Esophagus squamous epithelium (tissue), 4 donors: ENCODE results near the gene CST8.

Experiments
- CTCF ChIP-seq, 6 experiments: fragments of 450-650 bp in 4 of 6; fragments of 200-600 bp in 2 of 6; sonication (generic) in 2 of 6; IDR thresholded peaks; one replicate each; pipeline ENCODE4 v1.5.1; 2016 to 2019; ENCODE audit warnings: antibody characterized with exemption in 6 of 6, mild to moderate bottlenecking in 4 of 6, moderate library complexity in 4 of 6
- POLR2A ChIP-seq, 4 donors: fragments of 450-650 bp; IDR thresholded peaks; one replicate each; pipeline ENCODE4 v1.6.1; 2017; ENCODE audit warnings: antibody characterized with exemption in 4 of 4, mild to moderate bottlenecking in 4 of 4, moderate library complexity in 3 of 4

DNA sequence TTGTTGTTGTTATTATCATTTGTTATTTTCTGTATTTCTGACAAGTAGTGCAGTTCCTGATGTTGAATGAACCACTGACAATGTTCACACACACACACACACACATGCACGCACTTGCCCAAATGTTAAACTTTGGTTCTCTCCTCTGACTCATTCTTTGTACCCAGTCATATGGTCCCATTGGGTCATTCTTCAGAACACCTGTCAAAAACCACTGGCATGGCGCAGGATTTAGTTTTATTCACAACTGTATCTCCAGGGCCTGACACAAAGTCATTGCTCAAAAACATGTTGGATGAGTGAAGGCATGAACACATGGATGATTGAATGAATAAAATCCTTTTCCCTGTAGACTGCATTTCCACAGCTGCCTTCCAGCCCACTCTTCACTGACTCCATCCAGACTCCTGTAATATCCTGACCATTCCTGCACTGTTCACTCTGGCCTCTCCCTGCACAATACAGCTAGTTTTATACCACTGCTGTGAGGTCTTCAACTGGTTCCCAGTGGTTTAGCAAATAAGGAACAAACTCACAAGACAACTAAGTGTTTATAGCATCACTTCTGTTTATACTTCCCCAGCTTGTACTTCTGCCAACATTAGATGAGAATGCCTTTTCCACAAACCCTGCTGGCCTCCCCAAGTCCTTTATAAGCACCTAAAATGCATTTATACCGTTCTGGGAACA, 31.3 kb upstream of the CST8 start:
- TF ChIP-seq CTCF (IDR thresholded peaks at IDR 0.05), result no peak
- no peak for TF ChIP-seq POLR2A (IDR thresholded peaks at IDR 0.05)
